OCI-LY3 (cell line): ENCODE results near the gene PLXNB1.

Experiments used
- CTCF ChIP-seq: fragments of 200-600, 300-600 bp; sonication (generic); IDR thresholded peaks from 2 replicates; pipeline ENCODE4 v1.5.1; 2014; ENCODE audit warnings: antibody characterized with exemption, low read length, low read depth
- EZH2phosphoT487 ChIP-seq: fragments of 200-600 bp; shearing (Covaris generic); IDR thresholded peaks from 2 replicates; pipeline ENCODE4 v1.6.1; 2018; ENCODE audit warnings: antibody characterized with exemption, mixed run types, low read depth

GRCh38 chr3:48399387-48400172 lies 30.3 kb downstream of the PLXNB1 start:
- TF ChIP-seq CTCF = no peak
- TF ChIP-seq EZH2phosphoT487 = no peak
